Esophagus squamous epithelium (tissue), 4 donors: Measurements from ENCODE around the gene FMR1.

Experiments used
- POLR2A ChIP-seq, 4 donors: fragments of 450-650 bp; IDR thresholded peaks; one replicate each; pipeline ENCODE4 v1.6.1; 2017; ENCODE audit warnings: antibody characterized with exemption in 4 of 4, mild to moderate bottlenecking in 4 of 4, moderate library complexity in 3 of 4
- TF ChIP-seq, protein P1 (sequence below), 6 experiments: fragments of 450-650 bp in 4 of 6; fragments of 200-600 bp in 2 of 6; sonication (generic) in 2 of 6; IDR thresholded peaks; one replicate each; pipeline ENCODE4 v1.5.1; 2016 to 2019; ENCODE audit warnings: antibody characterized with exemption in 6 of 6, mild to moderate bottlenecking in 4 of 6, moderate library complexity in 4 of 6

DNA sequence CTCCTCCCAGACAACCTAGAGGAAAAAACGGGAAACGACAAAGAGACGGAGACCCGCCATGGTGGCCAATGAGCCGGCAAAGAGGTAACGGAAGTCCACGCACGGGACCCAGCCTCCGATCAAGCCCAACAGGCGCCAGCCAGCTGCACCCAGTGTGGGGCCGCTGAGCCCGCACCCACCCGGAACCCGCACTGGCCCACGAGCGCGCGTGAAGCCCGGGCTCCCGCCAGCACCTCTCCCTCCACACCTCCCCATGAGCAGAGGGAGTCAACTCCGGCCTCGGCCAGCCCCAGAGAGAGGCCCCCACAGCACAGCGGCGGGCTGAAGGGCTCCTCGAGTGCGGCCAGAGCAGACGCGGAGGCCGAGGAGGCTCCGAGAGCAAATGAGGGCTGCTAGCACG, 14.6 kb upstream of the FMR1 start:
- TF ChIP-seq, protein P1, sequence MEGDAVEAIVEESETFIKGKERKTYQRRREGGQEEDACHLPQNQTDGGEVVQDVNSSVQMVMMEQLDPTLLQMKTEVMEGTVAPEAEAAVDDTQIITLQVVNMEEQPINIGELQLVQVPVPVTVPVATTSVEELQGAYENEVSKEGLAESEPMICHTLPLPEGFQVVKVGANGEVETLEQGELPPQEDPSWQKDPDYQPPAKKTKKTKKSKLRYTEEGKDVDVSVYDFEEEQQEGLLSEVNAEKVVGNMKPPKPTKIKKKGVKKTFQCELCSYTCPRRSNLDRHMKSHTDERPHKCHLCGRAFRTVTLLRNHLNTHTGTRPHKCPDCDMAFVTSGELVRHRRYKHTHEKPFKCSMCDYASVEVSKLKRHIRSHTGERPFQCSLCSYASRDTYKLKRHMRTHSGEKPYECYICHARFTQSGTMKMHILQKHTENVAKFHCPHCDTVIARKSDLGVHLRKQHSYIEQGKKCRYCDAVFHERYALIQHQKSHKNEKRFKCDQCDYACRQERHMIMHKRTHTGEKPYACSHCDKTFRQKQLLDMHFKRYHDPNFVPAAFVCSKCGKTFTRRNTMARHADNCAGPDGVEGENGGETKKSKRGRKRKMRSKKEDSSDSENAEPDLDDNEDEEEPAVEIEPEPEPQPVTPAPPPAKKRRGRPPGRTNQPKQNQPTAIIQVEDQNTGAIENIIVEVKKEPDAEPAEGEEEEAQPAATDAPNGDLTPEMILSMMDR (IDR thresholded peaks at IDR 0.05) = no peak
- no peak for TF ChIP-seq POLR2A (IDR thresholded peaks at IDR 0.05)
